BLaER1 (cell line): ENCODE measurements around the gene TLE2.
"Not testable (repeated sequence)": the region's sequence is repeated elsewhere in the genome, so short reads cannot be mapped to it uniquely, and the experiment has no call there.

ENCODE experiments used
- H3K27ac ChIP-seq: shearing (Covaris generic); formaldehyde crosslinking; 2 replicates; pipeline ENCODE4 v1.8.1; 2022
- H3K27me3 ChIP-seq: shearing (Covaris generic); formaldehyde crosslinking; 2 replicates; pipeline ENCODE4 v1.8.1; 2022
- H3K36me3 ChIP-seq: shearing (Covaris generic); formaldehyde crosslinking; 2 replicates; pipeline ENCODE4 v1.8.1; 2022
- H3K4me1 ChIP-seq: shearing (Covaris generic); formaldehyde crosslinking; 2 replicates; pipeline ENCODE4 v1.8.1; 2022
- H3K4me2 ChIP-seq: shearing (Covaris generic); formaldehyde crosslinking; 2 replicates; pipeline ENCODE4 v1.8.1; 2022
- H3K4me3 ChIP-seq: shearing (Covaris generic); formaldehyde crosslinking; 2 replicates; pipeline ENCODE4 v1.8.1; 2022
- H3K9ac ChIP-seq: shearing (Covaris generic); formaldehyde crosslinking; 2 replicates; pipeline ENCODE4 v1.8.1; 2022
- H3K9me3 ChIP-seq: shearing (Covaris generic); formaldehyde crosslinking; 2 replicates; pipeline ENCODE4 v1.8.1; 2022
- H4K20me1 ChIP-seq: shearing (Covaris generic); formaldehyde crosslinking; 2 replicates; pipeline ENCODE4 v1.8.1; 2022
- Cebpa-rat ChIP-seq: shearing (Covaris generic); IDR thresholded peaks from 2 replicates; pipeline ENCODE4 v1.8.1; 2022

Gene TLE2

GRCh38 chr19:3005345-3005744 lies 23.7 kb downstream of the TLE2 start:
- Histone ChIP-seq H3K4me3 (no peak overlapping the region), H3K9ac (no peak overlapping the region)
- TF ChIP-seq Cebpa-rat: no peak

GRCh38 chr19:3004522-3004921 lies 24.6 kb downstream of the TLE2 start:
- no peak overlapping the region for H3K4me2 ChIP-seq
- no peak overlapping the region for H3K9ac ChIP-seq
- H3K9me3 ChIP-seq: peaks cover 3% of the 10 kb centered on the region; the same call in 1 of the 2 replicates
- no peak overlapping the region for H3K27ac ChIP-seq
- H3K4me3 ChIP-seq: no peak overlapping the region
- TF ChIP-seq Cebpa-rat: no peak
- no peaks in the 10 kb centered on the region for H3K36me3 ChIP-seq
- H3K27me3 ChIP-seq: no peaks in the 10 kb centered on the region
- H4K20me1 ChIP-seq: no peaks in the 10 kb centered on the region
- H3K4me1 ChIP-seq: peaks cover 23% of the 10 kb centered on the region

More at GRCh38 chr19:3005345-3005744, 23.7 kb downstream of the TLE2 start:
- Histone ChIP-seq H3K36me3 (no peaks in the 10 kb centered on the region), H3K4me1 (peaks cover 23% of the 10 kb centered on the region), H3K27me3 (no peaks in the 10 kb centered on the region), H3K9me3 (no peaks in the 10 kb centered on the region), H3K4me2 (no peak overlapping the region), H4K20me1 (no peaks in the 10 kb centered on the region), H3K27ac (no peak overlapping the region)

GRCh38 chr19:3003046-3003445 lies 26.0 kb downstream of the TLE2 start:
- Histone ChIP-seq H3K36me3 (no peaks in the 10 kb centered on the region), H3K9ac (no peak overlapping the region), H3K4me2 (no peak overlapping the region), H4K20me1 (no peaks in the 10 kb centered on the region), H3K9me3 (peaks cover 14% of the 10 kb centered on the region; the same call in 1 of the 2 replicates), H3K27ac (no peak overlapping the region), H3K27me3 (no peaks in the 10 kb centered on the region), H3K4me1 (peaks cover 9% of the 10 kb centered on the region), H3K4me3 (no peak overlapping the region)
- no peak for TF ChIP-seq Cebpa-rat

GRCh38 chr19:3001235-3001800 lies 27.8 kb downstream of the TLE2 start:
- no peaks in the 10 kb centered on the region for H4K20me1 ChIP-seq
- no peak overlapping the region for H3K9ac ChIP-seq
- H3K9me3 ChIP-seq: peaks cover 14% of the 10 kb centered on the region; the same call in 1 of the 2 replicates
- TF ChIP-seq Cebpa-rat: no peak
- no peaks in the 10 kb centered on the region for H3K36me3 ChIP-seq
- H3K4me1 ChIP-seq: no peaks in the 10 kb centered on the region
- H3K4me3 ChIP-seq: no peak overlapping the region
- H3K27ac ChIP-seq: no peak overlapping the region
- no peaks in the 10 kb centered on the region for H3K27me3 ChIP-seq
- no peak overlapping the region for H3K4me2 ChIP-seq

- no peaks in the 10 kb centered on the region for H4K20me1 ChIP-seq
- H3K9me3 ChIP-seq: peaks cover 14% of the 10 kb centered on the region; the same call in 1 of the 2 replicates
- H3K4me3 ChIP-seq: no peak overlapping the region
- no peak overlapping the region for H3K9ac ChIP-seq
- H3K27me3 ChIP-seq: no peaks in the 10 kb centered on the region
- no peak overlapping the region for H3K27ac ChIP-seq
- TF ChIP-seq Cebpa-rat: no peak
- H3K4me1 ChIP-seq: no peaks in the 10 kb centered on the region
- H3K4me2 ChIP-seq: no peak overlapping the region
- no peaks in the 10 kb centered on the region for H3K36me3 ChIP-seq
Measured at GRCh38 chr19:2998642-2999041, 30.4 kb downstream of the TLE2 start.

- no peaks in the 10 kb centered on the region for H3K36me3 ChIP-seq
- H3K27me3 ChIP-seq: no peaks in the 10 kb centered on the region
- TF ChIP-seq Cebpa-rat: no peak
- no peak overlapping the region for H3K27ac ChIP-seq
- peaks cover 14% of the 10 kb centered on the region; the same call in 1 of the 2 replicates for H3K9me3 ChIP-seq
- H4K20me1 ChIP-seq: no peaks in the 10 kb centered on the region
- H3K4me3 ChIP-seq: no peak overlapping the region
- no peak overlapping the region for H3K4me2 ChIP-seq
- H3K4me1 ChIP-seq: peaks cover 7% of the 10 kb centered on the region
- H3K9ac ChIP-seq: no peak overlapping the region
Measured at GRCh38 chr19:2997720-2998119, 31.4 kb downstream of the TLE2 start.

- no peak for TF ChIP-seq Cebpa-rat
- H3K9ac ChIP-seq: no peak overlapping the region
Measured at GRCh38 chr19:2994588-2995131, 34.4 kb downstream of the TLE2 start.

GRCh38 chr19:2993579-2993978 lies 35.5 kb downstream of the TLE2 start:
- Histone ChIP-seq H3K4me3 (no peak overlapping the region), H3K9me3 (peaks cover 2% of the 10 kb centered on the region; the same call in 1 of the 2 replicates), H3K4me1 (peaks cover 7% of the 10 kb centered on the region), H4K20me1 (no peaks in the 10 kb centered on the region), H3K27ac (no peak overlapping the region), H3K4me2 (no peak overlapping the region), H3K36me3 (no peaks in the 10 kb centered on the region), H3K9ac (no peak overlapping the region), H3K27me3 (no peaks in the 10 kb centered on the region)
- TF ChIP-seq Cebpa-rat: no peak

More at GRCh38 chr19:2994588-2995131, 34.4 kb downstream of the TLE2 start:
- no peak overlapping the region for H3K27ac ChIP-seq
- no peaks in the 10 kb centered on the region for H4K20me1 ChIP-seq
- no peaks in the 10 kb centered on the region for H3K27me3 ChIP-seq
- peaks cover 13% of the 10 kb centered on the region; the same call in 1 of the 2 replicates for H3K9me3 ChIP-seq
- H3K4me3 ChIP-seq: no peak overlapping the region
- peaks cover 7% of the 10 kb centered on the region for H3K4me1 ChIP-seq
- H3K36me3 ChIP-seq: no peaks in the 10 kb centered on the region
- no peak overlapping the region for H3K4me2 ChIP-seq

GRCh38 chr19:2992958-2993357 lies 36.1 kb downstream of the TLE2 start:
- no peak overlapping the region for H3K9ac ChIP-seq
- peaks cover 12% of the 10 kb centered on the region for H3K4me1 ChIP-seq
- peak overlapping the region; percentile 39 for H3K4me2 ChIP-seq
- no peaks in the 10 kb centered on the region for H3K9me3 ChIP-seq
- no peaks in the 10 kb centered on the region for H4K20me1 ChIP-seq
- TF ChIP-seq Cebpa-rat: no peak
- H3K27ac ChIP-seq: no peak overlapping the region
- no peak overlapping the region for H3K4me3 ChIP-seq
- H3K27me3 ChIP-seq: no peaks in the 10 kb centered on the region
- H3K36me3 ChIP-seq: no peaks in the 10 kb centered on the region

- not testable (repeated sequence) for H3K9me3 ChIP-seq, H4K20me1 ChIP-seq, H3K4me3 ChIP-seq, H3K36me3 ChIP-seq, H3K4me2 ChIP-seq, H3K9ac ChIP-seq, H3K27ac ChIP-seq, H3K27me3 ChIP-seq
- peaks cover 18% of the 10 kb centered on the region for H3K4me1 ChIP-seq
Measured at GRCh38 chr19:2992333-2992732, 36.7 kb downstream of the TLE2 start.
